ENCODE results near the gene WLS.
"Not testable (repeated sequence)": the region's sequence is repeated elsewhere in the genome, so short reads cannot be mapped to it uniquely, and the experiment has no call there.

WLS gene

DNA sequence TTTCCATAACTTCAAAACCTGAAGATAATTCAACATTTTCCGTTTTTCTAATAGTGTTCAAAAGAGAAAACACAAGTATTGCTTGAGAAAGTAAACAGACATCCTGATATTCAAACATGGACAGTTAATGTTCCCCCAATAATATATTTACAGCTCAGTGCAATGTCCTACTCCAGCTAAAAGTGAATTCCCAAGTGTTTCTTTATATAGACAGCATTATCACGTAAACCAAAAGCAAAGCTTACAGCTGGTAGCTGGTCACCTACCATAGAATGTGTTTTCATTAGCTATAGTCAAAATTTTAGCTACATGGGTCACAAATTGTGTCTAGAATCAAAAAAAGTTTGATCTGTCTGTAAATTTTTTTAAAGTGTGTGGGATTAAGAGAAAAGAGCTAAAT, 34.9 kb downstream of the WLS start:
- no peak for DNase-seq

DNA sequence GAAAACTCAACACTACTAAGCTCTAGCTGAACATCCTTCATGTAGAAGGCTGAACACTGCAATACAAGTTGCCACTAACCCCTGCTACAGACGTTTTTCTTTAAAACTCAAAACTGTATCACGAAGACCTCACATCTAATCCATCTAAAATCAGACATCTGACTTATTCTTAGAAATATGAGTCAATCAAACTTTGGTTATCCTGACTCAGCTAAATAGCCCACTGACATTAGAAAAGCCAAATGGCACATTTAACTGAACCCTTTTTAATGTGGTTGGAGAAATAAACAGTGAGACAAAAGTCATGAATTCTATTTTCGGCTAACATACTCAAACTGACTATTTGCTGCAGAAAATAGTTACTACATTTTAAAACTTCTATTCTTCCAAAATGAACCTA, 35.6 kb downstream of the WLS start:
- DNase-seq: no peak

DNA sequence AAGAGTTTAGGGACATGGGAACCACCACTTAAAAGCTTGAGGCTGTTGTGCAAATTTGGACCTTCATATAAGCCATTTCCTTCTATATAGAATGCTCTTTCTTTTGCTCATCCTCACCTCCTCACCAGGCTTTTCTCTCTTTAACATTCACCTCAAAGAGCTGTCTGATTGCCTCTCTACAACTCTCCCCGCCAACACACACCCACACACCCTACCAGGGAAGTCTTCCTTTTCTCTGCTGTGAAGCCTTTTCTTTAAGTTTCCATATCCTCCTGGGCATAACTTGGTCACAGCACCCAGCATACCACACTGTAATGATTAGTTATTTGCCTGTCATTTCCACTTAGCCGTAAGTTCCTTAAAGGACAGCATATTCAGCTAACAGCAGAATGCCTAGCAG, 40.6 kb downstream of the WLS start:
- DNase-seq: no peak

DNA sequence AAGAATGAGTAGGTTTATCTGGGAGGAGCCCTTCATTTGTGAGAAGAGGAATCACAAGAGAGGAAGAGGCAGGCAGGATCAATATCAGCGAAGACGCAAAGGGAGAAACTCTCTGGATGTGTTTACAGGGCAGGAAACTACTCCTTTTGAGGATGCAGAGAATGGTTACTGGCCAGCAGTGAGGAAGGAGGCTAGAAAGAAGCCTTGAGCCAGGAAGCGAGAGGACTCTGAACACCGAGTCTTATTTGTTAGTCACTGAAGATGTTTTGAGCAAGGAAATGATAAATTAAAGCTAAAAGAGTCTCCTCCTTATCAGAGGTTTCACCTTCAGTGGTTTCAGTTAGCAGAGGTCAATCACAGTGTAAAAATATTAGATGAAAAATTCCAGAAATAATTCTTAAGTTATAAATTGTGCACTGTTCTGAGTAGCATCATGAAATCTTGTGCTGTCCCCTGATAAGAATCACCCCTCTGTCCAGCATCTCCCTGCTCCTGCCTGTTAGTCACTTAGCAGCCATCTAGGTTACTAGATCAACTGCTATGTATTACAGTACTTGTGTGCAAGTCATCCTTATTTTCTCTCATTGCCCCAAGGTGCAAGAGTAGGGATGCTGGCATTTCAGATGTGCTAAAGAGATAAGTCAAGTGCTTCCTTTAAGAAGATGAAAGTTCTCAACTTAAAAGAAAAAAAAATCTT, 43.5 kb downstream of the WLS start:
- no peak for DNase-seq

DNA sequence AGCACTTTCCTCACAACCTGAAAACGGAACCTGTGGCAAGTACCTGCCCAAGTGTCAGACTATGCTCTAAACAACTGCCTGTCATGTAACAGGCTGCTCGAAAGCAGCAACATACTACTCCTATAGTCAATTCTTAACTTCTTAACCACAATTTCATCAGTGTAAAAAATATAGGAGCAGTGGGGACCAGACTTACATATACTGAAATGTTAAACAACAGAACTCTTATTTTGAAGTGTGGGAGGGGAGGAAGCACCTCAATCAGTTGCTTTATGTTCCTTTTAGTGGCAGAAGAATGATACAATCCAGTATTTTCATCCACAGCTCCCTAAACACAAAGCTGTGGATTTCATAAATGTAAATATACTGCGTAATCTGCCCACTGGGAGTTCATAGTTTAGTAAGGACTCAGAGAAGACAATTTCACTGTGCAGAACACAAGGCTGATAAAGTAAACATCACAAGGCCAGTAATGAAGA, 44.2 kb downstream of the WLS start:
- DNase-seq: no peak

DNA sequence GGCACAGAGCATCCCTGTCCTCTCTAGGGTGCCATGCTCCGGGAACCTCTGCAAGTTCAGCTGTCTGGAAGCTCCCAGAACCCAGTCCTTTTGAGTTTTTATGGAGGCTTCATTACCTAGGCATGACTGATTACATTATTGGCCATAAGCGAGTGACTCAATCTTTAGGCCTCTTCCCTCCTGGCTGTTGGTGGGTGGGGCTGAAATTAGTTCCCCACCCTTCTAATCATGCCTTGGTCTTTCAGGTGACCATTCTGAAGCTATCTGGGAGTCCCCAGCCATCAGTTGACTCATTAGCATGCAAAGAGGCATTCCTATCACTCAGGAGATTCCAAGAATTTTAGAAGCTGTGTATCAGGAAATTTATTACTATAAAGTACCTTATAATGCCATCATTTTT, 46.6 kb downstream of the WLS start:
- DNase-seq: no peak

DNA sequence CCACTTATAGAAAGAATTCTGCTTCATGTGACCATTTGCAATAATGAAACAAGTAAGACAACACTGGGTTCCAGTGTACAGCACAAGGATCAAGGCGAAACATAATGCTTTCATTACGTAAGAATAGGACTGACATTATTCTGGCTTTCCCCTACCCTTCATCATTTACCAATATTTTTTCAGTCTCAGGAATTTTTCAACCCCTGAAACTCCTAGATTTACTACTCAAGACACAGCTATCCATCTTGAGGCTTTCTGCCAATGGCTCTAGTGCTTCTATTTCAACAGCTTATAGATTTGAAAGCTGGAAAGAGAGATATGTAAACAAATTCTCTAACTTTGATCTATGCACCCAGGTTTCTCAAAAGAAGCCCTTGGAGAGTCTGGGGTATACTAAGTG, 48.4 kb downstream of the WLS start:
- no peak for DNase-seq

DNA sequence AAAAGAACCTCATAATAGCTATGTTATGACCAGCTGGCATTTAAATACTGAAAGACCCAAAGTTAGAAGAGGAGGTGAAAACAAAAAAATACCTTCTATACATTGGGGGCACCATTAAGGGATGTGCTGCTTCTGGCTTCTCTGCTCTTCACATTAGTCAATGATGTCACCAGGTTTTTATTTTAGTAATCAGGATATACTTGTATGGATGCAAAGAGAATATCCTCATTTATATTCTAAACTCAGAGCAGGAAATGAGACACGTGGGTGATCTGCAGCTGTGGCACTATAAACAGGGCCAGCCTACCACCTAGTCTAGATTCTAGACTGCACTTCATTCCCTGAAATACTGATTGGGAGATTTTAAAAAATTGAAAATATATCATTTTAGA, 51.2 kb downstream of the WLS start:
- no peak for DNase-seq

DNA sequence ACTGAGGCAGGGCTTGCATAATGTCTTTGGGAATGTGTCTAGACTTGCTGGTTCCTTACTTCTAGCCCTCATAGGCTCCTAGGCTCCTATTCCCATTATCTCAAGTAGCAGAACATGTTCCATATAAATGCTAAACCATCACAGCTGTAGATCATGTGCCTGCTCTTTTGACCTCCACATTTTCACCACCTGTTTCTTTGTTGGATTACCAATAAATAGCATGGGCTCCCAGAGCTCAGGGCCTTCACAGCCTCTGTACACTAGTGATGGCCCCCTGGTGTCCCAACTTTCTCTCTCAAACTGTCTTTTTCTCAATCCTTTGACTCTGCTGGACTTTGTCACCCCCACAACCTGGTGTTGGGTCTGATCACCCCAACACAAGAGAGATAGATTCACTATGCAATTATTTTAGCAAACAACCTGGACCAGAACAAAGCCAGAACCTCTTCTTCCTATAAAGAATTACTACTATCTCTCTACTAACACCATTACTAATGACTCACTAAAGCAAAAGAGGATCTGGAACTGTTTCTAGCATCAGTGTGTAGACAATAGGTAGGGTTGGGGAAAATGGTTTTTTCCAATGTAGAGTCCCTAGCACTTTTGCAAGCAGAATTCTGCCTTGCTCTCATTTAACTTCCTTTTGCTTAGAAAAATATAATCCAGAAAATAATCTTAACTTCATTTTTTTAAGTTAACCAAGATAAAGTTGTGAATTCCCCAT, 51.7 kb downstream of the WLS start:
- no peak for DNase-seq

DNA sequence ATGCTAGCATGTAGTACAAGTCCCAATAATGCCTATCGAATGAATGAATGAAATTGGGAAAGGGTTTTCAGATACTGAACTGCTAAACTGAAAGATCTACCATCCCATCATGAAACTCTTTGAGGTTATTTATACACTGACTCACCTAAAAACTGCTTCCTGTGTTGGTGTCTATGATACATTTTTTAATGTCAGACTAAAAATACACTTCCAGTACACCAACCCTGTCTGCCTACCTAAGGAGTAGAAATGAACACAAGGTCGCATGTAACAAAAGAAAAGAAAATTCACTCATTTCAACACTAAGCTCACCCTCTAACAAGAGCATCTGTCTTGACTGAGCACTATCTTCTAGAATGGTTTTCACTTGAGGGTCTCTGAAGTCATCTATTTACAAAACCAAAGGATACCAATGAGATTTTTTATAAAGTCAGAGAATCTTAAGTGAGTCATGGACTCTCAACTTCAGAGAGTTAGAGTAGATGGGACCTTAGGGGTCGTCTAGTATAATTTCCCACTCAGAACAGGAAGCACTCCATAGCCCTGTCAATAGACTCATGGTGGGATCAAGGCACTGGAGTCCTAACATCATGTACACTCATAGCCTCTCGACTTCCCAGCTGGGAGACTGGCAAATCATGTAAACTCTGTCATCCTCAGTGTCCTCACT, 53.4 kb downstream of the WLS start:
- DNase-seq: no peak

DNA sequence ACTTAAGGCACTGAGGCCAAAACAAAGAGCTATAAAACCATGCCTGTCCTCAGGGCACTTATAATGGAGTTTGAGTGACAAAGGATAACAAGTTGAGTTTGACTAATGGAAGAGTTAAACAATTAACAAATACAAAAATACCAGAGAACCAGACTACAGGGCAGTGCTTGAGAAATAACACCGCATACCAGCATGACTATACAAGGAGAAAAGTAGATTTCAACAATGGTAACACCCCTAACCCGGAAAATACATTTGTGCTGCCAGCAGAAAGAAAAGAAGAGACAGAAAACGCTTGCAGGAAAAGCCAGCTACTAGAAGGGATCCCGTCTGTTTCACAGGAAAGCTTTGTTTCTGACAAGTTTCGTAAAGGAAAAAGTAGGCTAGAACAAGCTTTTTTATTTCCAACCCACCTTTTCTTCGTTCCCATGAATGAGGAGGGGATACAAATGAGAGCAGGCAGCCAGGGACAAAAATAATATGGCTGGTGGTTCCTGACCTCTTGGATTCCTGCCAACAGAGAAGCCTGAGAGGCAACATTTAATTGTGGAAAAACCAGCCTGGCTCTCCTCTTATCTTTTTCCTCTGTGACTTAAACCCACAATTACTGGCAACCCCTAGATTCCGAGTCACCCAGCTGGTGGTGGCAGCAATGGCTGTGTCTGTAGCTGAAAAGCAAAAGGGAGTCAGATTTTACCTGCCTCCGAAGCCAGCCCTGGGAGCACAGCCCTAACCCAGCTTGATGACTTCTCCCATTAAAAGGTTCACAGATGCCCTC, 56.5 kb downstream of the WLS start:
- DNase-seq: peak; percentile 46

DNA sequence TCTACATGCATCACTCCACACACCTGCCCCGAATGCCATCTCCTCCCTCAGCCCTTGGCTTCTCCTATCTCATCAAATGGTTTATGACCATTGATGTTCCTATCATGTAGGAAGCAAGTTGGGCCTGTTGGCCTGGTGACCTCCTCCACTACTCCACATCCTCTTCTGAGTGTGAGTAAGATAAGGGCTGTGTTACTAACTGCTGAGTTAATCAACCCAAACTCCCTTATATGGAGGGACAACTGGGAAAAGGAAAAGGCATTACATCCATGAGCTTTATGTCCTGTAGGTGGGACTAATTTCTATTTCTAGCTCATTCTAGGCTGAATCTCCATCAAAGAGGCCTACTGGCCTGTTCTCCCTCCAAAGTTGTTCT, 57.6 kb downstream of the WLS start:
- no peak for DNase-seq

DNA sequence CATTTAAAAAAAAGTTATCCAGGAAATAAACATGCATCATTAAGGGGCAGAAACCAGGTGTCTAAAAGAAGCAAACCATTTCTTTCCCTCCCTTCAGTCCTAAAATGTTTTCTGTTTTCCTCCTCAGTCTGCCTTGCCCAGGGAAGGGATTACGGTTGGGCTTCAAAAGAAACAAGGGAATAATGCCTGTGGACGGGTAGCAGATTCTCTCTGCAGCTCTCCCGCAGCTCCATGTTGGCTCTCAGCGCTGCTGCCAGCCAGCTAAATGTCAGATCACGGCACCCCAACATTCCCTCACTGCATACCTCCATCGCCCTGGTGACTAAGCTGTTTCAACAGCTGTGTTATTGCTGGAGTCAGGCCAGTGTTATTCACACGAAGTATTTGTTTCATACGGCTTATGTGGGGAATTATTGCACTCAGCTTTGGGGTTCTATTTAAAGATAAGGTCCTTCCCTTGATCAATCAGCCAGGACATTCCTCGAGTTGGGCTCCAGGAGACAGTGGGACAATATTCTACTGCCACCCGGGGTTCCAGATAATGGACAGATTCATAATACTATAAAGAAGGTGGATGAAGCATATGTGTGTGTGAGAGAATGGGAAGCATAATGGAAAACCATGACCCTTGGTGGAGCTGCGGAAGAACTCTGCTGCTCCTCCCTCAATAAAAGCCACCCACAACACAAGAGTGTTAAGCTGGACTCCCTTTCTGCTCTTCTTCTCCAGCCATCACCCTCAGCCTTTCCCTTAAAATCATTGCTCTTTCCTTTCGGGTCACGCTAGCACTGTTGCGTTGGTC, 58.2 kb downstream of the WLS start:
- DNase-seq: no peak

DNA sequence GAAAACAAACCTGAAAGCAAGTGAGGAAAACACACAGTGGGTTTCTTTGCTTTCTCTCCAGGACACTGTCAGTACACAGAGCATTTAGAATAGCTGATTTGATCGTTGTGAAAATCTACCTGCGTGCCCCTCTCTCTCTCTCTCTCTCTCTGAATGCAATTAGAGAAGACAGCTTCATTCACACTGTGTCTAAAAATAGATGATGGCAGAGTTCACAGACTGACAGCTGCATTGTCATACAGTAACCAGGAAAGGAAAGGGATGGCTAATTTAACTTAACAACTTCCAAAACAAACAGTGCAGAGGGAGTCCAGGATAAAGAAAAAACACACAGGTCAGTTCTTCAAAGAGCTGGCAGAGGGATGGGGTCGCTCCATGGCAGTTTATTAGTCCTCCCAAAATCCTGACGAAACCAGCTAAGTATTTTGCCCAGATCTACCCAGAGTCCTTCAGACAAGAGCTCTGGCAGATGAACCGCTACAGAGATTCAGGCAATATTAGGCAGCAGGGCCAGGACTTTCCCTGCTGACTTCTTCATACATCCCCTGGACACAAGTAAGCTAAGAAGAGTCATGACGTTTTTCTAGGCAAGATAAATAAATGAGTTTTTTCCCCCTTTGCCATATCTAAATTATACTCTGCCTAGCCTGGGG, 58.9 kb downstream of the WLS start:
- no peak for DNase-seq

DNA sequence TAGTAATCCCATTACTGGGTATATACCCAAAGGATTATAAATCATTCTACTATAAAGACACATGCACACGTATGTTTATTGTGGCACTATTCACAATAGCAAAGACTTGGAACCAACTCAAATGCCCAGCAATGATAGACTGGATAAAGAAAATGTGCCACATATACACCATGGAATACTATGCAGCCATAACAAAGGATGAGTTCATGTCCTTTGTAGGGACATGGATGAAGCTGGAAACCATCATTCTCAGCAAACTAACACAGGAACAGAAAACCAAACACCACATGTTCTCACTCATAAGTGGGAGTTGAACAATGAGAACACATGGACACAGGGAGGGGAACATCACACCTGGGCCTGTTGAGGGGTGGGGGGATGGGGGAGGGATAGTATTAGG, 60.5 kb downstream of the WLS start:
- DNase-seq: not testable (repeated sequence)

DNA sequence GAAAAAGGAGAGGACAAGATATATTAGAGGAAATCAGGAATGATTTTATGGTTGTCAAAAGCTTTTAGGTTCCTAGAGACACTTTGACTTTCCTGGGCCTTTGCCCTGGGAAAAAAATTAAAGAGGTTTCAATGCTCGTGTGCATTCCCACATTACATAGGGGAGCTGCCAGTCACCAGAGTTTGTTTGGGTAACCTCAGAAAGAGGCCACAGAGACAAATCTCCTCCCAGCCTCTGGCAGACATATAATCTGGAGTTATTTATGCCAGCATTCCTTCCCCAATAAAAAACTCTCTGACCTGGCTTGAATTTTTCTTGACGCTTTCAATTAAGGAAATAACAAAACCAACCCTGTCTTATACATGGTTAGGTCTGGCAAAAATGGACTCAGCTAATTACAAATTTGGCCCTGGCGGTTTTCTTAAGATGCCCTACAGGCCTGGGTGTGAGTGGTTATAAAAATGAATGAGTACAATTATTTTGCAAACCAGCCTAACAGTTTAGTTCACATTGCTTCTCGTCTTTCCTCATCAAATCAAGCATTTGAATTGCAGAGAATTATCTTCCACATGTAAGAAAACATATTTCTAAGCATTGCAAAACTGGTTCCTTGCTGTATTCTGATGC, 63.7 kb downstream of the WLS start:
- DNase-seq: no peak

DNA sequence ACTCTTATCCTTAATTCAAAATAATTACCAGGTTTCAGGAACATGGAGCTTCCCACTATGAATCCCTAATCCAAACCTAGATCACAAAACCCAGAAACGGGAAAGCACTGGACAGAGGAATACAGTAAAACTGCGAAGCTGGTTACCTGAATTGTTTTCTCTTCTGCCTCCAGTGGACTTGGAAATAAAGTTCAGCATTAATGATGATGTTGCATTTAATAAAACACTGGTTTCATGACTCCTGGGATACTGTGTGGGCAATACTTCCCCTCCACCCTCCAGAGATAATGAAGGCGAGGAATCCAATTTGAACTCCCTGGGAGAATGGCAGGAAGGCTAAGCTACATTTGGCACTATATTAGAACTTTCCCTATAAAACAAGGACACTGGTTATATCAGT, 65.1 kb downstream of the WLS start:
- DNase-seq: no peak

DNA sequence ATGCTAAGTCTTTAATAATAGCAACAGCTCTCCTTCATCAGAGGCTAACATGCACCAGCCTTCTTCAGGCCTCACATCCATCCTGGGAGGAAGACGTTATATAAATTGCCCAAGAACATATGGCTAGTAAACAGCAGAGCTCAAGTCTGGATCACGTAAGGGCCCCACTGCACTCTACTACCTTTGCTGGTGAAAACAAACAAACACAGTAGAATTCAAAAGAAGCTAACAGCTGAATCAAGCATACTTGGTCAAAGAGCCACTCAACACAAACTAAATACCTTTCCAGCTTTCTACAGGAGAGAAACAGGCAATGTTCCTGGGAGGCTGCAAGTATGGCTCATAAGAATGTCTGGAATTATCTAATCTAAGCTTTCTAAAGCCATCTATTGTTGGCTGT, 66.0 kb downstream of the WLS start:
- no peak for DNase-seq

DNA sequence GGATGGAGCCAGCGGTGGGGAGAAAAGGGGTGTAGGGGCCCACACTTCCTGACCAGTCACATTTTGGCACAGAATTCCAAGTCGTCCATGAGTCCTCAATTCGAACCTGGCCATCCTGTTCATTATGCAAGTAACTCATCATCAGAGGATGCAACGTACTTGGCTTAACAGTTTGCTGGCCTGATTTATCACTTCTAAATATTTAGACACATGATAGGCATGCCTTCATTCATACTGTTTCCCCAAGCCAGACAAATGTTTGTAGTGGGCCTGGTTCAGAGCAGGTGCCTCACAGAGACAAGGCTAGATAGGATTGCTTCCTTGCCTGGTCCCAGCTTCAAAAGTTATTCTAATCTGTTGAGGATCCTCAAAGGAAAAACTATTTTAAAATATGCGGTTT, 66.7 kb downstream of the WLS start:
- DNase-seq: no peak

DNA sequence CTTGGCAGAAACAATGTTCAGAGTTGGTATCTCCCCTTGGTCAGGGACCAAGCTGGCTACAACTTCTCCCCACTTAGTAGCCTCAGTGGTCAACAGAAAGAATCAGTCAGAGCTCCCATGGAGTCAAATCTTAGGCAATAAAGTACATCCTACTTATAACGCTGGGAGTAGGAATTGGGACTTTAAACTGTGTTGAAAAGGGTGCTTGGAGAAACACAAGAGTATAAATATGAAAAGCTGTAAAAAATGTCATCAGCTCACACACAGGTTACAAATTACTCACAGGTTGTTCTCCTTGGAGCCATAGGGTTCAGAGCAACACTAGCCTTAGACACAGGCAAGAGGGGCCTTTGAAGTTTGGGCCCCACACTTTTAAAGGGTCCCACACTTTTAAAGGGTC, 67.4 kb downstream of the WLS start:
- DNase-seq: no peak

DNA sequence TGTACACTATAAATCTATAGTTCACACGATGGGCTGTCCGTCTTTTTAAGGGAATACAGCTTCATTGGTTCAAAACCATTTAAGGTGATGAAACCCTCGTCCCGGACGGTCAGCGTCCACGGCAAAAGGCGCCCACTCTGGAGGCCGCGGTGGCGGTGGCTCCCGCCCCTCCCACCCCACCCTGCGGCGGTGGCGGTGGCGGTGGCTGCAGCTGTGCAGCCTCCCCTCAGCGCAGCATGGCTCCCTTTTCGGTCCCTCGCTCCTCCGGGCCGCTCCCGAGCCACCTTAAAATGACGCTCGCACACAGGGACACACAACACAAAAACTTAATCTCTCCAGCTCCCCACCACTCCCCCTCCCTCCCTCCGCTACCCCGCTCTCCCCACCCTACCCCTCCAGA, 69.1 kb downstream of the WLS start:
- no peak for DNase-seq

DNA sequence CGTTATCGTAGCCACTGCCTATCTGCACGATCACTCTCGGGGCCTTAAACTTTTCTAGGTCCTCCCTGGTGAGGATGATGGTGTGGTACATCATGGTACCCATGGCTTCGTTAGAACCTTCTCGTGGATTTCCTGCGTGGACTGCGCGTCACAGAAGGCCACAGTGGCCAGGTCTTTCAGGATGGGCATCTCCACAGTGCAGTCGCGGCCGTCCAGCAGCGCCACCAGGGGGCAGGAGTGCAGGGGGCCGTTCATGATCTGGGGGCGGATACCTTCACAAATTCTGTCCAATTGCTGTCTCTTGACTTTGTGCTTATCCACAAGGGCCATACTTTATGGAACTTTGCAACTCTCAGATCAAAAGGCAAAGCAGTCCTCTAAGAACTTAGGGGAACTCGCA, 69.6 kb downstream of the WLS start:
- DNase-seq: peak; percentile 8

Measured in hematopoietic multipotent progenitor cell treated with erythropoietin and hydrocortisone succinate and interleukin-3 and kit ligand, for 4 days (in vitro differentiated cells).